Measurements from ENCODE around the gene LSM11. TPM values are rescaled to one million over a fixed set of nuclear protein-coding genes. Genes with fewer than 3 reads are reported as not detected.

Gene LSM11
- total RNA-seq, 1 donor from 2014 or later, result 5.0 TPM

DNA sequence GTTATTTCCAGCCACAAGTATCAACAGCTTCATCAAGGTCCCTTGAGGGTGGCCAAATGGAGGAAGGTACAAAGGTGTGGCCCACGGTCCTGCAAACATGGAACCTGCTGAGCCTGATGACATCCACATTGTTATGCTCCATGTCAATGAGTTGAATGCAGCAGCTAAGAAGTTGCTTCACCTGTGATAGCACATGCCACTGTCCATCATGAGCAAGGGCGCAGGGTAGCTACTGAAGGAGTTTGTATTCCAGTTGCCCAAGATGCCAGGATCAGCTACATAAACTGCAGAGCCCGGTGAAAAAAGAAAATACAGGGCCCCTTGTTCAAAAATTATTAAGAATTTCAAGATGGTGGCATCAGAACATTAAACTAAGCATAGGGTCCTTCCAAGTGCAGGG, 24.2 kb downstream of the LSM11 start:
- DNase-seq (ENCODE audit: low read depth in 2 of 2), result no peak

DNA sequence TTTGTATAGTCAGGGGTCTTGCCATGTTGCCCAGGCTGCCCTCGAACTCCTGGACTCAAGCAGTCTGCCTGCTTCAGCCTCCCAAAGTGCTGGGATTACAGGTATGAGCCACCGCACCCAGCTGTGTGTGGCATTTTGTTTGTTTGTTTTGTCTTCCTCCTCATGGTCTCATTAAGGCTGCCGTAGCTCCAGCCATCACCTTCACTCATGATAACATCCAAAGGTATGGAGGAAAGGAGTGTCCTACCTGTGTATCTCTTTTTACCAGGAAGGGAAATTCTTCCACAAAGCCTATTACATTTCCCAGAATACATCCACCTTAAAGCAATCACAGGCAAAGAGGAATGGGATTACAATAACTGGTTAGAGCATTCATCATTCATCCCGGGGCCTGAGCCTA, 27.2 kb downstream of the LSM11 start:
- DNase-seq (ENCODE audit: low read depth in 2 of 2), result no peak

DNA sequence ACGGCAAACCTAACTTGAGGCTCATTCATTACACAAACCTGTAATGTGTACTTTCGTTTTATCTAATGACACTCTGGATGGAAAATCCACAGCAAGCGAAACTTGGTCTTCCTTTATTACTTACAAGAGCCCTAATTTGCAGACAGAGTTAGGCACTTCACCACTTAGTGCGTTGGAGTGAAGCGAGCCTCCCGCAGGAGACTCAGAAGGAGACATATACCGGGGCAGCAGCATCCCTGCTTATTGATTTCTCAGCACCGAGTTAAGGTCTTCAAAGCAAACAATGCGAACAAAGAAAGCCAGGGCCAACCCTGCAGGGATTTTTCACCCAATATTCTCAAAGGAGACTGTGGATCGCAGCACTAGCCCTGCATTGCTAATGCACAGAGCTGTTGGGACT, 28.6 kb downstream of the LSM11 start:
- DNase-seq (ENCODE audit: low read depth in 2 of 2), result no peak

DNA sequence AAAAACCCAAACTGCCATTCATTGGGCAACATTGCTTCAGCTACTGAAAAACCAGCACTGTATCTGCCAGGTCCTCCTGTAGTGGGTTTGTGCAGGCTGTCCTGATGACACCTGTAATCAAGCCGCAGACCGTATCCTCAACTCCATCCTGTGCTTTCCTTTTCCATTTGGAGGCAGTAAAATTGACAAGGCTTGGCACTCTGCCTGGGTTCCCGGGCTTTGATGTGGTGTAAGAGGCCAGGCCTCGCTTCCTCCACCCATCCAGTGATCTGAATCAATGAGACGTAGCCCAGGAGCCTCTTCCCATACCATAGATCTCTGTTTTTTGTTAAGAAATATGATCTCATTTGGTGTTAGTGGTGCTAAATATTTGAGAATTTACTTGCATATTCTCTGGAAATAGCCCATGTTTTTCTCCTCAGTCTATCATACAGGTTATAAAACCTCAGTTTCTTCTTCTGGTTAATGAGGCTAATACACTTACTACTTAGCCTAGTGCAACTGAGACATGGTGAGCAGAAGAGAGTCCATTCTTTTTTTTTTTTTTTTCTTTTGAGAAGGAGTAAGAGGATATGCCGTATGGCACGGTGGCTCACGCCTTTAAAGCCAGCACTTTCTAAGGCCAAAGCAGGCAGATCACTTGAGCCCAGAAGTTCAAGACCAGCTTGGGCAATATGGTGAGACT, 34.8 kb downstream of the LSM11 start:
- peak; percentile 48 to 57 for DNase-seq (ENCODE audit: low read depth in 2 of 2)

DNA sequence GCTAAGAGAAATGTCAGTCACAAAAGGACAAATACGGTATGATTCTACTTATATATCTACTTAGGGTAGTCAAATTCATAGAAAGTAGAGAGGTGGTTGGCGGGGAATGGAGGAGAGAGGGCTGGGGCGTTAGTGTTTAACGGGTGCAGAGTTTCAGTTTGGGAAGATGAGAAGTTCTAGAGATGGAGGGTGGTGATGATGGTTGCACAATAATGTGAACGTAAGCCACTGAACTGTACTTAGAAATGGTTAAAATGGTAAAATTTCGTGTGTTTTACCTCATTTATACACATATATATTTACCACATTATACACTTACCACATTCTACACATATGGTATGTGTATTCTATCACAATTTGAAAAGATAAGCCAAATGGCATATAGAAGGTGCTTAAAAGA, 35.7 kb downstream of the LSM11 start:
- no peak for DNase-seq (ENCODE audit: low read depth in 2 of 2)

DNA sequence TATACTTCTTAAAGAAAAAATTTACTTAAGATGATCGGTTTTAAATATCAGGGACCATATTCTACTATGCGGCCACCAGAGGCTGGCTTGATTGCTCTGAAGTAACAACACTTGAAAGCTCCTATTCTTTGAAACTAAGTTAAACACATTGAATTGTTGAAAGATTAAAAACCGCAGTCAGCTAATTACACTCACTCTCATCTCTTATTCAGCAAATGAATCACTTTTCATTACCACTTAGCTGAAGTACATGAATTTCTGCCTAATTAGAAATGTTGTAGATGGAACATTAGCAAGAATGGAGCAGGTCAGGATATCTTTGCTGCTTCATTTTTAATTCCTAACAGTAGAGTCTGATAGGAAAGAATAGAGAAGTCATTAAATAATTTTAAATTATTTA, 42.3 kb downstream of the LSM11 start:
- DNase-seq (ENCODE audit: low read depth in 2 of 2), result no peak

DNA sequence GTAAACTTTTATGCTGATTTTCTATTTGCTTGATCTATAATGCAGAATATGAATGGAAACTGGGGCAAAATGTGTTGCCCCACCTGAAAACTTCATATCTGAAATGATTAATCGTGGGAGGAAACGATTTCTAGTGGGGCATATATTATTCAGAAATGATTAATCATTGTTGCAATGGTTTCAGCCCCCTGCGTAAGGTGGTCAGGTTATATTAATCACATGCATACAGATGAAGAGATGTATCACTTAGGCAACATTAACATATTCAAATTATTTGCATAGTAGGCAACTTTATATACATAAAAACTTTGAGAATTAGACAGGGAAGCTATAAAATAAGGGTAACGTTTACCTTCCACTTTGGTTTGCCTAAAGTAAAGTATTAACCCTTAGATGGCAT, 49.8 kb downstream of the LSM11 start:
- no peak for DNase-seq (ENCODE audit: low read depth in 2 of 2)

DNA sequence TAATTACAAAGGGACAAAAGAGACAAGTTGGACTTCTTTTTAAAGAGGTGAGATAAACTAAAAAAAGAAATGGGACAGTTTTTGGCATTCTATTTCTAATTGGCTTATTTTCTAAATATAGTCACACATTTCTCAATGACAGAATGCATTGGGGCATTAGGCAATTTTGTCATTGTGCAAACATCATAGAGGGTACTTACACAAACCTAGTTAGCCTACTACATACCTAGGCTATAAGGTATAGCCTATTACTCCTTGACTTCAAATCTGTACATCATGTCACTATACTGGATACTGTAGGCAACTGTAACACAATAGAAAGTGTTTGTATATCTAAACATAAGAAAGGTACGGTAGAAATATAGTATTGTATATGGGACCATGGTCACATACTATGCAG, 56.1 kb downstream of the LSM11 start:
- no peak for DNase-seq (ENCODE audit: low read depth in 2 of 2)

DNA sequence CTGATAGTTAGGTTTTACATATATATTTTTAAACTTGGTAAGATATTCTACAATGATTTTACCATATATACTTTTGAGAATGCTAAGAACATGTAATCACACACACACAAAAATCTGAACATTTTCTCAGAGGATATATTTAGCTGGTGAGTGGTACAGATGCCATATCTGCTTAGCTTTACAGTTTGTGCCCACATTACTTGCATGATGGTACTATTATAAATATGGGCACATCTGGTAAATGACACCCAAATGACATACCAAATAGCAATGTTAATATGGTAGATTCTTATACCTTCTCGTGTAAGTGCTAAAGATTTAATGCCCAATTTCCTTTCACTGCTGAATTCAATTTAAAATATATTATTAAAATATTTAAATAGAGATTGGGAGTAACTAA, 56.6 kb downstream of the LSM11 start:
- DNase-seq (ENCODE audit: low read depth in 2 of 2), result no peak

DNA sequence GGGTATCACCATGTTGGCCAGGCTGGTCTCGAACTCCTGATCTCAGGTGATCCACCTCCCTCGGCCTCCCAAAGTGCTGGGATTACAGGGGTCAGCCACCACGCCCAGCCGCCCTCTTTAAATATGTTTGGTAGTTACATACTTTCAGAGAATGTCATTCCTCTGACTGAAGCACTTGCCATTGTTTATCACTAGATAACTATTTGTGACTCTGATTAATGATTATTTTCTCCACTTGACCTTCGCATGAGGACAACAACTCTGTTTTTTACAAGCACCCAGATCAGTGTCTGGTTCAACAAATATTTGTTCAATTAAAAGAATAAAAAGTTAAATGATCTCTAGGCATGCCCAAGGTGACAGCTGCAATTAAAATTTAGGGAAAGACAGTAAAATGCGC, 59.2 kb downstream of the LSM11 start:
- no peak for DNase-seq (ENCODE audit: low read depth in 2 of 2)

DNA sequence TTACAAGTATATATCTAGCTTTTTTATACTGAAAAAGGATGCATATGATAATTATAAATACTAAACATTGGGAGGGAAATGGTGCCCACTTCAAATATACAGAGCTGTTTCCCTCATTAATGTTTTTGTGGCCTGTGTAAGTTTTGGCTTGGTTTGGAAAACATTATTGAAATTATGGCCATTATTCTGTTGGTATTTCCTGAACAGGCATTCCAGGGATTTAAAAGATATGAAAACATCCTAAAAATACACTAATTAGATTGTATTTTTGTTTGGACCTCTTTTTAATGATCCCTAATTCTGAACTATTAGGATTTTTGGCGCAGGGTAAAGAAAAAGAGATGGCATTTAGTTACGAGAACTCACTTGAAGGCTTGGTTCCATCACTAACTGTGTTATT, 64.5 kb downstream of the LSM11 start:
- peak in 1 of 2 donors; percentile 41 for DNase-seq (ENCODE audit: low read depth in 2 of 2)

Other genes with a start within 250 kb of the LSM11 start
- gene ADAM19, start 167.9 kb upstream of the LSM11 start, total RNA-seq, result 8.9 and 25.3 TPM in 2 replicates
- gene SOX30, start 91.3 kb upstream of the LSM11 start, total RNA-seq, result not detected in 2 replicates
- not detected in 2 replicates for gene C5orf52, start 72.2 kb upstream of the LSM11 start, total RNA-seq
- gene THG1L, start 12.3 kb upstream of the LSM11 start, total RNA-seq, result 5.4 and 10.2 TPM in 2 replicates
- gene CLINT1, start 115.4 kb downstream of the LSM11 start, total RNA-seq, result 73.2 and 86.7 TPM in 2 replicates

Data from lung microvascular endothelial cell (primary cell).